Stimulated activated CD8-positive, alpha-beta memory T cell treated with anti-CD3 and anti-CD28 coated beads, Interleukin-7, amount 100 ng/mL, for 4 hours (primary cell): ENCODE data around the gene STXBP6.

Source experiments
- DNase-seq, 2 donors: peaks; one replicate each; pipeline ENCODE4 v3.0.0-alpha.2; 2020; ENCODE audit warnings: low read depth in 2 of 2

STXBP6 gene

DNA sequence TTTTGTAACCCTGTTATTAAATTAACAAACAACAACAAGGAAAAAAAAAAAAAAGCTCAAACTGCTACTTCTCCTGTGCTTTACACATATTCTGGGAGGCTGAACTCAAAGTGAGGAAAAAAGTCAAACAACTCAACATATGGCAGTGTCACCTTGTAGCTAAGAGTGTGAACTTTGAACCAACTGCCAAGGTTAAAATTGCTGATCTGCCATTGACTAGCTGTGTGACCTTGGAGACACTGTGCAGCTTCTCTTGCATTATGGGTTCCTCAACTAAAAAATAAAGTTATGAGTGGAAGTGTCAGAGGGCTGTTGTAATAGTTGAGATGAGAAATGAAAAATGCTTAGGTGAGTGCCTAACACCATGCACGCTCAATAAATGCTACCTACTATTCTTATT, 34.2 kb downstream of the STXBP6 start:
- DNase-seq, result no peak

DNA sequence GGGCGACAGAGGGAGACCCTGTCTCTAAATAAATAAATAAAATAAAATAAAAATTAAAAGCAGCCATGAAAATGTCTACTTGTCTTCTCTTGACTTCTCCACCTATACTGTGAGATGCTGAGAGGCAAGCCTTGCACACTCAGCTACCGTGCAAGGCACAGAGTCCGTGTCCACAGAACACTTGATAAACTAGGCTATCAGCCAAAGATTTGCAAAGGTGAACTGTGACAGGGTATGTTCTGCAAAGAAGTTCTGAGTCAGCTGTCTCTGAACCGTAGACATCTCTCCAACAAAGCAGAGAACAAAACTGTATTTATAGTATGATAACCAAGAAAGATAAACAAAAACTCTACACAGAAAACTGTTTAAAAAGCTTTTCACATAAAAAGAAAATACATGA, 35.5 kb downstream of the STXBP6 start:
- DNase-seq, result no peak

DNA sequence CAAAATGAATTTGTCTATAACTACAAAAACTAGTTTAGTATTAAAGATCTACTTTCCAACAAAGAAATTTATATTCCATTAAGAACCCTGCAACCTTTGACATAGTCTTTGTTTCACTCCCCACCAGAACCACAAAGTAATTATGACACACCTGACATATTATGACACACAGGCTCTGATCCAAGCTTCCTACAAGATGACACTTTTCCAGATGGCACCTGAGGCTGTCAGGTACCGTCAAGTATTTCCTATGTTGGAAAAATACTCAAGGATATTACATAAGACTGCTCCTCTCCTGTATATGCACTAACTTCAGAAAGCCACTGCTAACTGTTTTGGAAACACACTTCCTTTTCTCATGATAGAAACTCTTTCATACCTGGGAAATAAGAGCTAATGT, 38.9 kb downstream of the STXBP6 start:
- DNase-seq, result no peak

DNA sequence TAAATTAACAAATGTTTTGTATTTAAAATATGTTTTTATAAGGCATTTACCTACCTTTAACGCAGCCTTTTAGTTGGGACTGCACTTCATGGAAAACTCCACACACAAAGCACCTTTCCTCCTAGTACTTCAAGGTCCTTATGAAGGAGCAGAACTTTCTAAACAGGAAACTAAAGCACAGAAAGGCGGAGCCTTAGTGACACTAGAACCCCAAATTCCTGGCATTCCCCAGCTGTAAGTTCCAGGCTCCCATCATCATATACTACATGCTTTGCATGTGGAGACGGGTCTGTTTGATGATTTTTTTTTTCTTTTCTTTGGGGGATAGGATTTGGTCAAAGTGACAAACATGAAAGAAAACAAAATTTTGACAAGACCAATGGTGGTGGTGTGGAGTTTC, 39.5 kb downstream of the STXBP6 start:
- no peak for DNase-seq

DNA sequence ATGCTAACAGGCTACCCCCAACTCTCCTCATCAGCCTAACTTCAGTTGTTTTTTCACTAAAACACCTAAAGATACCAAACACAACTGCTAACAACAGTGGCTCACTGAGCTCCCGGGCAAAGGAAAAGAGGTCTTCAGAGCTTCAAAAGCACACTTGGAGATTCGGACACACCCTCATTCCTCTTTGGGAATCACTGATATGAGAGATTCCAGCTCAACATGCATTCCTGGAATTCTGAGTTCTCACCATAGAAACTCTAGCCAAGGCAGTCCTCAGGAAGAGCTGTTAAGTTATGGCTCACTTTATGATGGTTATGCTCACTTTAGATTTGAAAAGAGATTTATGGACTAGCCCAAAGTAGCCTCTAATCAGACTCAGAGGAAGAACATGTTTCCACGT, 40.1 kb downstream of the STXBP6 start:
- DNase-seq, result no peak

DNA sequence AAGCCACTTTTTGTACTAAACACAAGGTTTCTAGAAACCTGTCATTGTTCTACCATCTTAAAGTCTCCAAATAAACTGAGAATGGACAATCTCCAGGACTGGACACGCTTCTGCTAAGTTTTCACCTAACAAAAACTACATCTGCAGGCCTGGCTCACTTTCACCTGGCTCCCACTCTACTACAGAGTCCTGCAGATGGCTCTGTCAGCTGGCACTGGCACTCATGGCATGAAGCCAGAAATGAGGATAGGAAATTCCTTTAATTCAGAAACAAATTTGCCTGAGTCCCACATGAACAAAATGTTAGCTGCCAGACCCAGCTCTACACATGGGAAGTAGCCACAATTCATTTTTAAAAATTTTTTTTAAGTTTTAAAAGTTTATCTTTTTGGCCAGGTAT, 42.1 kb downstream of the STXBP6 start:
- no peak for DNase-seq

DNA sequence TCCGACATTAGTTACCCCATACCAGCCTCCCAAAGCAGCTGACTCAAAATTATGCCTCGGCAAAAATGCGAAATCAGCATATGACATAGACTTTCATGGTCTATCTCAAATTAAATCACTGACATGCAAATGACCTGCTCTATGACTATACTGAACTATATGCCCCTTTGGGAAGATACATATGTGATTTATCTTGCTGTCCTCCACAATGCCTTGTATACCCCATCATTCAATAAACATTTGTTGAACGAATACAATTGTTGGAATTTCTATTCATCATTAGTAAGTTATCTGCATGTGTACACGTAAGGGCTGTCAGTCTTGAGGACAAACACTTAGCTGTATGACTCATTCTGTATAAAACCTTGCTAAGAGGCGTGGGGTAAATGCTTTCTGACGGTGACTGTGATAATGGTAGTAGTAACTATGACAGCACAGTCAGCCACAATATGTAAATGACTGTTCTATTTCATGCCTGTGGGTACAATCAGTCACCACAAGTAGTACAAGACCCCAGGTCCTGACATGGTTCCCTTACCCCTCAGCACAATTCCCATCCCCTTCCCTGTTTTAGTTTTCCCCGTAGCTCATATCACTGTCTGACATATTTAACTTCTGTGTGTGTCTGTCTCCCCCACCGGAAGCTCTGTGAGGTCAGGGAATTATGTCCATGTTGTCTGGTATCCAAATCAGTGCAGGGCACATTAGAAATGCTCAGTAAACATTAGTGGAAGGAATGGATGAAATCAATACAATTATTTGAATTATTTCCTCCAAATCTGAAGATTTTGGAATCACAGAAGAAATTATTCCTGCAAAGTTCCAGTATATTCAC, 42.8 kb downstream of the STXBP6 start:
- DNase-seq, result no peak

DNA sequence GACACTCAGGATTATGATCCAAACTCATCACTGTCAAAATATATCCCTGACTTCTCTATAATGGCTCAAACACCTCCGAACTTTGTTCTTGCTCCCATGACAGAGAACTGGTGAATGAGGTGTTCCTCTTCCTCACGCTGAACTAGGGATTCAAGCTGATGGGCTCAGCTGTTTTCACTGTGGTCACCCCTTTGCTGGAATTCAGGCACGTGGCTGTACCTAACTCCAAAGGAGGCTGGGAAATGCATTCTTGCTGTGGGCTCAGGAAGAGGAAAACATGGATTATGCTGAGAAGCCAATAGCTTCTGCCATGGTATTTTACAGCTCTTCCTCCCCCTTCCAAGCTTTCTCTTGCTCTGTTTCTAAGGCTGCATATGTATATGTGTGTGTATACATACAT, 43.9 kb downstream of the STXBP6 start:
- no peak for DNase-seq

DNA sequence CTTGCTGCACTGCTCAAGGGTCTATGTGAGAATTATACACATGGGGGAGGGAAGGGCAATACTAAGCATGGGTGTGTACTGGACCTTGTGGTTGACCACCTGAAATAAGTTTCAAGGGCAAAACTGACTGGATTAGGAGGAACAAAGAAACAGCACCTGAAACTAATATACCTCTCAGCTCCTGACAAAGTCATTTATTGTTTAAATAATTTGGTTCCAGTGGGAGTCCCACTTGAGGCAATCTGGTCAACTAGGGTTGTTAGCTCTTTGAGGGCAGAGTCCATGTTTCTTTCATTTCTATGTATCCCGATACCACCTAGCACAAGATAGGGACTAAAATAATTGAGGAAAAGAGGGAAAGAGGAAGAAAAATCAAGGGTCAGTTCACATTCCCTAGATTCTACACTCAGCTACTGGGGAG, 45.5 kb downstream of the STXBP6 start:
- DNase-seq, result no peak

DNA sequence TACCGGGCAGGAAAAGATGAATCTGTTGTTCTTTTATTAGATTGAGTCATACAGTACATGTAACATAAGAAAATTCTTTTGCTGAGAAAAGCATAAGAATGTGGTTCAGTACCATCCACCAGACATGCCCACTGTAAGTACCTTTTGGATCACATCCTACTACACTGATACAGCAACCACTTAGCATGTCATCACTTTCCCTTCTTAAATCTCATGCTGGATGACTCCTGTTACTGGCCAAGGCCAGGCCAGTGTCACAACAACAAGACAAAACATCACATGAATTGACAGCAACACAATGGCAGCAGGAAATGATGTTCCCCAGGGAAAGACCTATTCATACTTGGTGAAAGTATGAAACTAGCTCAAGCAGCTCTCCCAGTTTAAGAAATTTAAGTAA, 46.4 kb downstream of the STXBP6 start:
- no peak for DNase-seq

DNA sequence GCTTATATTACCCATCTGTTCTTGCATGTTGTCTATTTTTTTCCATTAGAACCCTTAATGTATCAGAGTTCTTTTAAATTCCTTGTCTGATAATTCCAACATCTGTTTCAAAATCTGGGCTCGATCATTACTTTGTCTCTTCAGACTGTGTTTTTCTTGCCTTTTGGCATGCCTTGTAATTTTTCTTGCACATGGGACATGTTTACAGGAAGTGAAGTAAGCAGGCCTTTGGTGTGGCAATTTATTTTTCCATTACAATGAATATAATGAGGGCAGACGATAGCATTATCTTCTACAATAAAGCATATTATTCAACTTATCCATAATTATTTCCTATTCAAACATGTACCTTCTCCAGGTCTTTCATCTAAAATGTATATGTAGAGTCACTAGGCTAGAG, 48.3 kb downstream of the STXBP6 start:
- no peak for DNase-seq

DNA sequence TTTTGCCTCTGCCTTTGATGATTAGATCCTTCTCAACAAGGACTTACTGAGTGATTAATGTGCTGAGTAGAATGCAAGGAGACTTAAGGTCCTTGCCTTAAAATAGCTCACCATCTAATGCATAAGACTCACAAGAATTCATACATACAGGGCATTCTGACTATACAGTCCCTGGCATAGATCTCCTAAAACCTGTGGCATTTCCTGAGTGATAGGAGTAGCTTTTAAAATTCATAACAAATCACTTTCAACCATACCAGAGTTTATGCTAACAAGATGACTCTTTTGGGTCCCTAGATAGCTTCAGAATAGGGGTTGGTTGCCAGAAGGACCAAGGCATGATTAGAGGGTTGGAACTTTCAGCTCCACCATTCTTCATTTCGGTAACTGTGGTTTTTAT, 48.8 kb downstream of the STXBP6 start:
- DNase-seq, result no peak

DNA sequence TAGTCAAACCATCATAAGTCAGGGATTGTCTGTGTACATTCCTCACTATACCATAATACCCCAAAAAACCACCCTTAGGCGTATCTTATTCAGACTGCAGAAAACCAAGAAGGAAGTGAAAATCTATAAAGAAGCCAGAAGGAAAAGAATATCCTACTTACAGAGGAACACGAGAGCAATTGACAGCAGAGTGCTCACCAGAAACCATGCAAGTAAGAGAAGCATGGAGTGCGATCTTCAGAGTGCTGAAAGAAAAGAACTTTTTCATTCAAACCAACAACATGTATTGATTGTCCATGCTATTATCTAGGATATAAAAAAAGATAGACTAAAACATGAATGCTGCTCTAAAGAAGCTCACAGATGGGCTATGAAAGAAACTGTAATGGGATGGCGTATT, 50.8 kb downstream of the STXBP6 start:
- DNase-seq, result no peak

DNA sequence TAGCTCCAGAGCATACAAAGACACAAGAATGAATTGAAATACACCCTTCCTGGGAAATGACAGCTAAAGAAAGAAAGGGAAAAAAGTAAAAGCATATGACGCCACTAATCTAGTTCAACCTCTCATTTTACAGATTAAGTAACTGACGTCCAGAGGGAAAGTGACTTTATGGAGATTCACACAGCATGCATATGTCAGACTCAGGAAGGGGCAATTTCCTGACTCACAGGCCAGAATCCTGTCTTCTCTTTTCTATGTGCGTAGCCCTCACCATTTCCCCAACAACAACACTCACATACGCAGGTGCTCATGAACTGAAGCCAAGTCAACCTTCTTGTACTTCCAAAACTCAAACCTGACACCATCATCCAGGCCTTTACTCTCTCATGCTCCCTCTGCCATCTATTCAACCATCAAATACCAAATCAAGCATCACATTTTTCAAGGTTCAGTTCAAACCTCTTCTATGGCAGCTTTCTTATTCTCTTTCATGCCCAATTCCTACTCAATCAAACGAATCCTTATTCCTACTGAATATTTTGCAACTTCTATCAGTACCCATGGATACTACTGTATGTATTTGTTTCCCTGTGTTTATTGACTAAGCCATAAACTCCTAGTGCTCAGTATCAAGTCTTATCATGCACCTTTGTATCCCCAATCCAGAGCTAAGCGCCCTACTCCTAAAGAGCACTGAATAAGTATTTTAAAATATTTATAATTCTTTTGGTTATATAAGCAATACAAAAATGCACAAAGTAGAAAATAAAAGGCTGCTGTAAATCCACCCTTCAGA, 52.8 kb downstream of the STXBP6 start:
- DNase-seq, result no peak

DNA sequence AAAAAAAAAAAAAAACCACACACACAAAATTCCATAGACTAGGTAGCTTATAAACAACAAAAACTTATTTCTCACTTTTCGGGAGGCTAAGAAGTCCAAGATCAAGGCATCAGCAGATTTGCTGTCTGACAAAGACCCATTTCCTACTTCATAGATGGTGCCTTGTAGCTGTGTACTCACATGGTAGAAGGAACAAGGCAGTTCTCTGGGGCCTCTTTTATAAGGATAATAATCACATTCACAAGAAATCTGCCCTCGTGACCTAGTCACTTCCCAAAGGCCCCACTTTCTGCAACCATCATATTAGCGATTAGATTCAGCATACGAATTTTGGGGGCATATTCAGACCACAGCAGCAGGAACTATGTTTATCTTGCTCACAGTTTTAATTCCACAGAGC, 54.9 kb downstream of the STXBP6 start:
- no peak for DNase-seq

DNA sequence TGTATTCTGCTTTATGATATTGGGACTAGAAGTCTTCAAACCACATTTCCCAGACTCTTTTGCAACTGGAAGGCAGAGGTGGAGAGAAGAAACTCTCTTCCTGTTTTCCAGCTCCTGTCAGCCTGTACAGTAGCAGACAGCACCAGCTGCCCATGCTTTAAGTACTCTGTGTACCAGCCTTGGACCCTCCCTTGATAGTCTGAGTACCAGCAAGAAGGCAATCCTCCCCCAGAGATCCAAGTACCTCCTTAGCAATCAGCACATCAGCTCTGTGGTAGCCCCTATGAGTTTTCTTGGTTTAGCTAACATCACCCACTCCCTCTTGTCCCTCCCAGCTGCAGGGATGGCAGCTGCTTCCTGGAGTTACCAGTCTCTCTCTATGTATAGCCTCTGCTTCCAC, 56.3 kb downstream of the STXBP6 start:
- DNase-seq, result no peak

DNA sequence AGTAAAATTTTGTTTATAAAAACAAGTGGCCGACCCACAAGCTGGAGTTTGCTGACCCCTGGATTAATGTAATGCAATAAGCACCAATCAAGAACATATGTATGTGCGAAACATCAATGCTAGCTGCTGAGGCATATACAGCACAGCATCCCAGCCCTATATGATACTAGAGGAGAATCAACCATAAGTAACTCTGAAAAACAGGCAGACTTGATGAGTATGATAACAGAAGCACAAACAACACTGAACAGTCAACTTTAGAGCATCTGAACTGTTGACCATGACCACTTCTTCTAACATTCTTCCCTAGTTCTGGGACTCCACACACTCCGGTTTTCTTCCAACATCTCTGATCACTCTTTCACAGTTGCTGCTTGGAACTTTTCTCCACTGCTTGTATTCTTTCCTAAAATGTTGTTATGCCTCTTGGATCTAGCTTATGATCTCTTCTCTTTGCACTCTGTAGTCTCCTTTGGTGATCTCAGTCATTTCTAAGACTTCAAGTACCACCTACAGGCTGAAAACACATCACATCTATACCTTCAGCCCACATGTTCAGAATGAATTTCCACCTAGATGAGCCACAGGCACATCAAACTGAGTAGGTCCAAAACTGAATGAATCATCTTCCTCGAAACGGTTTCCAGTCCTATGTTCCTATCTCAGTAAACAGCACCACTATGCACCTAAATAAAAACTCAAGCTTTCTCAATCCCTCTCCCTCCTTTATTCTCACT, 57.2 kb downstream of the STXBP6 start:
- DNase-seq, result no peak

DNA sequence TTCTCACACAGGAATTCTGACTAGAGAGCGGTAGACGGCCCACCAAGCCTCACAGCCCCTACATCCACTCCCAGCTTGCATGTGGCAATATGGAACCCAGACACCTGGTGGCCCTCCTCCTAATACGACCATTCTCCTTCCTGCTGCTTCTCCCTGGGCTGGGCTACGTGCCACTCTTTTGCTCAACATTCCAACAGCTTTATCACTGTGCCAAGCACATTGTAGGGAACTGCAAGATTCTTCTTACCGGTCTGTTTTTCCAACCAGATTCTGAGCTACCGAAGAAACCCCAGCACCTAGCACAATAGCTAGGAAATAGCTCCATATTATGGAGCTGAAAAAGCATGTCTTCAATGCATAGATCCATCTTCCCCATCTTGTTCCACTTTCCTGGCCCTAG, 58.1 kb downstream of the STXBP6 start:
- no peak for DNase-seq

DNA sequence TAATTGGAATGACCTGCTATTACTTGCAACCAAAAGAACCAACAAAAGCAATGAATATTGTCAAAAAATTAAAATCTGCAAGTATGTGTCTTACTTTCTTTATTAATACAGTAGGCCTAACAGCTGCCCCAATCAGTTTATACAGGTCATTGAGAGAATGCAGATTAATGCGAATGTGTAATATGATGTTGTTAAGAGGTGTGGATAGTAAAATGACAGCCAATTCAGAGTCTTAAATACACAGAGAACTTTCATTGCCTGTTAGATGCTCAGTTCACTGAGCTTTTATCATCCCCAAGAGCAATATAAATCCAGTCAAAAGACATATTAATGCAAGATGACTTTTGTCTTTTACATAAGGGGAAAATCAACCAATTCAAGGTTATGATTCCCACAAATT, 58.7 kb downstream of the STXBP6 start:
- no peak for DNase-seq

DNA sequence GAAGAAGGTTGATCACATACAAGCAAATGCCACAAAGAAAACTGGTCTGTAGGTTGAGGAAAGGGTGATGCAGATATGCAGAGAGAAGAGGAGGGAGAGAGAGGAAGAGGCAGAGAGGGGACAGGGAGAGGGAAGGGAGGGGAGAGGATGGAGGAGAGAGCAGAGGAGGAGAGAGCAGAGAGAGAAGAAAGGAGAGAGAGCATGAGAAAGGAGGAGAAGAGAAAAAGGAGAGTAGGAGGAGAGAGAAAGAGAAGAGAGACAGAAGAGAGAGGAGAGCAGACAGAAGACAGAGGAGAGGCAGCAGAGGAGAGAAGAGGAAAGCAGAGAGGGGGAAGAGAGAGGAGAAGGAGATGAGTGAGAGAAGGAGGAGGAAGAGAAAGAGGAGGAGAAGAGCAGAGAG, 59.2 kb downstream of the STXBP6 start:
- no peak for DNase-seq

DNA sequence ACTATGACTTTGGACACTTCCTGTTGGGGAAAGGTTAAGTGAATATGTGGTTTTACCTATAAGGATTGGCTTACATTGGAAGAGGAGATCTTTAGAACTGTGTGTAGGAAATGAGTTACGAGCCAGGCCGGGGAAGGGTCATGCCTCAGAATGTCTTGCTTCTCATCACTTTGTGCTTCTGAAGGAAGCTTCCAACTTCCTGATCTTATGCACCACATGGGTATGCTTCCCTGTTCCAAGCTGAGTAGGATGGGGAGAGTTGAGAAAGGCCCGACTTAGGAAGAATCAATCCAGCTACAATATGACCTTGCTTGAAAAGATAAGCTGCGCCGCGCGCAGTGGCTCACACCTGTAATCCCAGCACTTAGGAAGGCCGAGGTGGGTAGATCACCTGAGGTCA, 59.9 kb downstream of the STXBP6 start:
- no peak for DNase-seq

DNA sequence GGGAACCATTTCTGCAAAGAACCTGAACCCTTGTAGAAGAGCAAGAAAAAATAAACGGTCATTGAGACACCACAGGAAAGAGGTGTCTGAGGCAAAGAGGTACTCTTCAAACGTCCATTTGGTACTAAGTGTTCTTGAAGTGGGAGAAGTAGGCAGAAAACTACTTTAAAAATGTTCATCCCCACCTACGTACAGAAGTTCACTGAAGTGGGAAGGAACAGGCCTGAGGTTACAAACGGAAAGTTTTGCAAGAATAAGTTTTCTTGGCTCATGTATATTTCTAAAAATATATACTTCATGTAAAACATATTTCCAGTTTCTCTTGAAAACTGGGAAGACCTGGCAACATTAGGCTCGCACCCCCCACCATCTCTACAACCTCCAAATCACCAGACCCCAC, 61.2 kb downstream of the STXBP6 start:
- no peak for DNase-seq
